HL-60/S4 treated with phorbol 12-myristate 13-acetate at 8.2 ng/mL for 4 days and 3 days (cell line): ENCODE measurements around the gene L1TD1.
"Not testable (repeated sequence)": the region's sequence is repeated elsewhere in the genome, so short reads cannot be mapped to it uniquely, and the experiment has no call there.

ENCODE experiments used
- in situ Hi-C: fragments of 300-500 bp; cut with MboI; formaldehyde crosslinking; loops from 2 replicates; pipeline ENCODE4 v1.15.0; 2022; ENCODE audit warnings: low sequenced_read_pairs

L1TD1 gene

GRCh38 chr1:62233926-62234450 lies 39.3 kb downstream of the L1TD1 start:
- in situ Hi-C loops = no loop called here

- in situ Hi-C loops = no loop called here
Measured at GRCh38 chr1:62234688-62235087, 40.0 kb downstream of the L1TD1 start.

GRCh38 chr1:62235576-62235975 lies 40.9 kb downstream of the L1TD1 start:
- in situ Hi-C loops = no loop called here

- in situ Hi-C loops = no loop called here
Measured at GRCh38 chr1:62237361-62237760, 42.7 kb downstream of the L1TD1 start.

GRCh38 chr1:62237950-62238374 lies 43.3 kb downstream of the L1TD1 start:
- in situ Hi-C loops = no loop called here

GRCh38 chr1:62238507-62238906 lies 43.9 kb downstream of the L1TD1 start:
- in situ Hi-C loops = no loop called here

GRCh38 chr1:62239652-62240403 lies 45.2 kb downstream of the L1TD1 start:
- in situ Hi-C loops = not testable (repeated sequence)

GRCh38 chr1:62240651-62241370 lies 46.2 kb downstream of the L1TD1 start:
- in situ Hi-C loops = no loop called here

- in situ Hi-C loops = no loop called here
Measured at GRCh38 chr1:62241371-62242131, 46.9 kb downstream of the L1TD1 start.

GRCh38 chr1:62244380-62244779 lies 49.7 kb downstream of the L1TD1 start:
- in situ Hi-C loops = not testable (repeated sequence)

- in situ Hi-C loops = no loop called here
Measured at GRCh38 chr1:62245201-62245600, 50.6 kb downstream of the L1TD1 start.

GRCh38 chr1:62247391-62248168 lies 52.9 kb downstream of the L1TD1 start:
- in situ Hi-C loops = no loop called here

GRCh38 chr1:62250126-62250726 lies 55.6 kb downstream of the L1TD1 start:
- in situ Hi-C loops = no loop called here

- in situ Hi-C loops = no loop called here
Measured at GRCh38 chr1:62259551-62259950, 64.9 kb downstream of the L1TD1 start.

GRCh38 chr1:62260688-62261087 lies 66.0 kb downstream of the L1TD1 start:
- in situ Hi-C loops = no loop called here
